ENCODE measurements around the gene PRDM16.

PRDM16 gene

DNA sequence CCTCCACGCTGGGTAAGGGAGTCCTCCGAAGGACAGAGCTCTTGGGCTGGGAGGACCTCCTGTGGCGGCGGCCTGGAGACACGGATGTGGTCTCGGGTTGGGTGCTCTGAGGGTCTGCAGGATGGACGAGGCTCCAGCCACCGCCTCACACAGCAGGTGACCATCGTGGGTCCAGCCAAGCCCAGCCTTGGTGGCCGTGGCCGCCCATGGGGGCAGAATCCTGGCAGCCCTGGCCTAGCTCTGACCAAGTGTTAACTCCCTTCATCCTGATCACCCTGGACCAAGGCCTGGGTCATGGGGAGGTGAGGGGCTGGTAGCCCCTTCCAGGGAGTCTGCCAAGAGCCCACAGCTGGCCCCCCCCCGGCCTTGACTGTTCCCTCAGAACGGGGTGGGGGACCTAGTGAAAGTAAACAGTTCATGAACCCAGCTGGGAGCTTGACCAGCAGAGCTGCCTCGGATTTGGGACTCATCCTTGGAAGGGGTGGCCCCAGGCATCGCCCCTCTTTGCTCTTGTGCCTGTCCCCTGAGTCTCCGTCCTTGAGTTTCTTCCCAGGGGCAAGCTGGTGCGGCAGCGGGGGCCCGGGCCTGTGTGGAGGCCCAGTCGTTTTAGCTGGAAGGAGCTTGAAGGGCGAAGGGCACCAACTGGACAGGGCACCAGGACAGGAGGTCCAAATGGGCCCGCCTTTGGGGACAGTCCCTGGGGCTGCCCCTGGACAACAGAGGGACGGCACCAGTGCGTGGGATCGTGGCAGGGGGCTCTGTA, 403.3 kb downstream of the PRDM16 start:
- Histone ChIP-seq H3K36me3 (ENCODE audit: control insufficient read depth in 2 of 2, insufficient read depth in 1 of 2, low read length in 2 of 2) (peaks cover 0 to 10% of the 10 kb centered on the region in 2 experiments; a peak in 1 of 3 replicates), H3K9me3 (ENCODE audit: control insufficient read depth, insufficient read depth, low read depth, low read length) (no peaks in the 10 kb centered on the region), H3K27ac (ENCODE audit: extremely low read depth, low read depth, low read length) (no peak overlapping the region), H3K4me1 (ENCODE audit: control insufficient read depth, insufficient read depth, low read length) (no peaks in the 10 kb centered on the region), H3K4me3 (ENCODE audit: low read depth, low read length) (no peak overlapping the region)
- ChIA-PET CTCF (interaction anchor here (0.5 to 2.1 kb wide), 10 partner anchors 9 to 888 kb away, joined by 3 to 25 read pairs (median 4); no protein-coding TSS in a partner anchor), POLR2A (interaction anchor here (0.9 to 1.2 kb wide), 2 partner anchors 19 to 205 kb away, joined by 3 to 5 read pairs; no protein-coding TSS in a partner anchor)
- TF ChIP-seq TRIM28 (IDR thresholded peaks at IDR 0.05; ENCODE audit: borderline replicate concordance, low read length) (no peak), ZFP69B (tag by site-specific recombination; IDR thresholded peaks at IDR 0.05) (no peak), GLIS2 (tag by site-specific recombination; IDR thresholded peaks at IDR 0.05) (no peak)
- TF ChIP-seq, protein P1, sequence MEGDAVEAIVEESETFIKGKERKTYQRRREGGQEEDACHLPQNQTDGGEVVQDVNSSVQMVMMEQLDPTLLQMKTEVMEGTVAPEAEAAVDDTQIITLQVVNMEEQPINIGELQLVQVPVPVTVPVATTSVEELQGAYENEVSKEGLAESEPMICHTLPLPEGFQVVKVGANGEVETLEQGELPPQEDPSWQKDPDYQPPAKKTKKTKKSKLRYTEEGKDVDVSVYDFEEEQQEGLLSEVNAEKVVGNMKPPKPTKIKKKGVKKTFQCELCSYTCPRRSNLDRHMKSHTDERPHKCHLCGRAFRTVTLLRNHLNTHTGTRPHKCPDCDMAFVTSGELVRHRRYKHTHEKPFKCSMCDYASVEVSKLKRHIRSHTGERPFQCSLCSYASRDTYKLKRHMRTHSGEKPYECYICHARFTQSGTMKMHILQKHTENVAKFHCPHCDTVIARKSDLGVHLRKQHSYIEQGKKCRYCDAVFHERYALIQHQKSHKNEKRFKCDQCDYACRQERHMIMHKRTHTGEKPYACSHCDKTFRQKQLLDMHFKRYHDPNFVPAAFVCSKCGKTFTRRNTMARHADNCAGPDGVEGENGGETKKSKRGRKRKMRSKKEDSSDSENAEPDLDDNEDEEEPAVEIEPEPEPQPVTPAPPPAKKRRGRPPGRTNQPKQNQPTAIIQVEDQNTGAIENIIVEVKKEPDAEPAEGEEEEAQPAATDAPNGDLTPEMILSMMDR (tag by site-specific recombination; IDR thresholded peaks at IDR 0.05): 0 out of 2 replicates have a peak, but pooled peaks have one; percentile 4

DNA sequence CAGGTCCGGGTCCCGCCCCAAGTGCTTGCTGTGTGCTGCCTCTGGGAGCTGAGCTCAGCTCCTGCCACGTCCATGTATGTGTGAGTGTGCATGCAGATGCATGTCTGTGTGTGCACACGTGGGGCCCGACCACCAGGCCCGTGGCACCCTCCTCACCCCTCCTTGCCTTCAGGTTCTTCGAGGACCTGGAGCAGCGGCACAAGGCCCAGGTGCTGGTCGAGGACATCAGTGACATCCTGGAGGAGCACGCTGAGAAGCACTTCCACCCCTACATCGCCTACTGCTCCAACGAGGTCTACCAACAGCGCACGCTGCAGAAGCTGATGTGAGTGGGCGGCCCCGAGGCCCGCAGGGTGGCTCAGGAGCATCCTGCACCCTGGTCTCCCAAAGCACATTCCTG, 403.9 kb downstream of the PRDM16 start:
- H3K36me3 ChIP-seq (ENCODE audit: control insufficient read depth in 2 of 2, insufficient read depth in 1 of 2, low read length in 2 of 2): peaks cover 0 to 10% of the 10 kb centered on the region in 2 experiments; a peak in 1 of 3 replicates
- no peak overlapping the region for H3K27ac ChIP-seq (ENCODE audit: extremely low read depth, low read depth, low read length)
- ChIA-PET CTCF (interaction anchor here (0.5 to 2.1 kb wide), 6 partner anchors 9 to 327 kb away, joined by 3 to 25 read pairs (median 4); no protein-coding TSS in a partner anchor), POLR2A (no interaction called here)
- H3K4me1 ChIP-seq (ENCODE audit: control insufficient read depth, insufficient read depth, low read length): no peaks in the 10 kb centered on the region
- H3K9me3 ChIP-seq (ENCODE audit: control insufficient read depth, insufficient read depth, low read depth, low read length): no peaks in the 10 kb centered on the region
- no peak overlapping the region for H3K4me3 ChIP-seq (ENCODE audit: low read depth, low read length)
- no peak for TF ChIP-seq ZNF175 (tag by site-specific recombination; IDR thresholded peaks at IDR 0.05)
- no peak for TF ChIP-seq SP3 (tag by site-specific recombination; IDR thresholded peaks at IDR 0.05)
- no peak for TF ChIP-seq ZNF623 (tag by site-specific recombination; IDR thresholded peaks at IDR 0.05)

GRCh38 chr1:3473381-3473844, 404.4 kb downstream of the PRDM16 start:
- CTCF ChIA-PET: interaction anchor here (0.5 to 1.3 kb wide), 3 partner anchors 11 to 327 kb away, joined by 3 to 4 read pairs (median 4); no protein-coding TSS in a partner anchor

GRCh38 chr1:3474016-3474415, 405.0 kb downstream of the PRDM16 start:
- Histone ChIP-seq H3K9me3 (ENCODE audit: control insufficient read depth, insufficient read depth, low read depth, low read length) (no peaks in the 10 kb centered on the region), H3K4me3 (ENCODE audit: low read depth, low read length) (no peak overlapping the region), H3K4me1 (ENCODE audit: control insufficient read depth, insufficient read depth, low read length) (no peaks in the 10 kb centered on the region), H3K27ac (ENCODE audit: extremely low read depth, low read depth, low read length) (no peak overlapping the region), H3K36me3 (ENCODE audit: control insufficient read depth in 2 of 2, insufficient read depth in 1 of 2, low read length in 2 of 2) (peaks cover 0 to 10% of the 10 kb centered on the region in 2 experiments; a peak in 1 of 3 replicates)
- TF ChIP-seq ZNF501 (tag by site-specific recombination; IDR thresholded peaks at IDR 0.05): no peak
- TF ChIP-seq, protein P2, sequence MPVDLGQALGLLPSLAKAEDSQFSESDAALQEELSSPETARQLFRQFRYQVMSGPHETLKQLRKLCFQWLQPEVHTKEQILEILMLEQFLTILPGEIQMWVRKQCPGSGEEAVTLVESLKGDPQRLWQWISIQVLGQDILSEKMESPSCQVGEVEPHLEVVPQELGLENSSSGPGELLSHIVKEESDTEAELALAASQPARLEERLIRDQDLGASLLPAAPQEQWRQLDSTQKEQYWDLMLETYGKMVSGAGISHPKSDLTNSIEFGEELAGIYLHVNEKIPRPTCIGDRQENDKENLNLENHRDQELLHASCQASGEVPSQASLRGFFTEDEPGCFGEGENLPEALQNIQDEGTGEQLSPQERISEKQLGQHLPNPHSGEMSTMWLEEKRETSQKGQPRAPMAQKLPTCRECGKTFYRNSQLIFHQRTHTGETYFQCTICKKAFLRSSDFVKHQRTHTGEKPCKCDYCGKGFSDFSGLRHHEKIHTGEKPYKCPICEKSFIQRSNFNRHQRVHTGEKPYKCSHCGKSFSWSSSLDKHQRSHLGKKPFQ (tag by site-specific recombination; IDR thresholded peaks at IDR 0.05): peak; percentile 82; the same call in 1 of the 2 replicates
- no peak for TF ChIP-seq ZNF184 (tag by site-specific recombination; IDR thresholded peaks at IDR 0.05)
- no peak for TF ChIP-seq GLI2 (tag by site-specific recombination; IDR thresholded peaks at IDR 0.05; ENCODE audit: borderline replicate concordance, low read depth)
- TF ChIP-seq ZSCAN4 (tag by site-specific recombination; IDR thresholded peaks at IDR 0.05): peak; percentile 95
- no peak for TF ChIP-seq ZBTB20 (tag by site-specific recombination; IDR thresholded peaks at IDR 0.05)
- CTCF ChIA-PET: no interaction called here
- POLR2A ChIA-PET: interaction anchor here (0.6 kb wide), 1 partner anchor 29 kb away, joined by 3 read pairs; no protein-coding TSS in a partner anchor

More at GRCh38 chr1:3473381-3473844, 404.4 kb downstream of the PRDM16 start:
- Histone ChIP-seq H3K9me3 (ENCODE audit: control insufficient read depth, insufficient read depth, low read depth, low read length) (no peaks in the 10 kb centered on the region), H3K27ac (ENCODE audit: extremely low read depth, low read depth, low read length) (no peak overlapping the region), H3K4me3 (ENCODE audit: low read depth, low read length) (no peak overlapping the region), H3K36me3 (ENCODE audit: control insufficient read depth in 2 of 2, insufficient read depth in 1 of 2, low read length in 2 of 2) (peaks cover 0 to 10% of the 10 kb centered on the region in 2 experiments; a peak in 1 of 3 replicates), H3K4me1 (ENCODE audit: control insufficient read depth, insufficient read depth, low read length) (no peaks in the 10 kb centered on the region)
- POLR2A ChIA-PET: no interaction called here
- no peak for TF ChIP-seq ZNF239 (tag by site-specific recombination; IDR thresholded peaks at IDR 0.05)
- no peak for TF ChIP-seq ZNF202 (tag by site-specific recombination; IDR thresholded peaks at IDR 0.05; ENCODE audit: borderline replicate concordance)
- TF ChIP-seq ZNF214 (tag by site-specific recombination; IDR thresholded peaks at IDR 0.05; ENCODE audit: borderline replicate concordance): no peak
- TF ChIP-seq ZIC2 (tag by site-specific recombination; IDR thresholded peaks at IDR 0.05): peak; percentile 65
- TF ChIP-seq, protein P3, sequence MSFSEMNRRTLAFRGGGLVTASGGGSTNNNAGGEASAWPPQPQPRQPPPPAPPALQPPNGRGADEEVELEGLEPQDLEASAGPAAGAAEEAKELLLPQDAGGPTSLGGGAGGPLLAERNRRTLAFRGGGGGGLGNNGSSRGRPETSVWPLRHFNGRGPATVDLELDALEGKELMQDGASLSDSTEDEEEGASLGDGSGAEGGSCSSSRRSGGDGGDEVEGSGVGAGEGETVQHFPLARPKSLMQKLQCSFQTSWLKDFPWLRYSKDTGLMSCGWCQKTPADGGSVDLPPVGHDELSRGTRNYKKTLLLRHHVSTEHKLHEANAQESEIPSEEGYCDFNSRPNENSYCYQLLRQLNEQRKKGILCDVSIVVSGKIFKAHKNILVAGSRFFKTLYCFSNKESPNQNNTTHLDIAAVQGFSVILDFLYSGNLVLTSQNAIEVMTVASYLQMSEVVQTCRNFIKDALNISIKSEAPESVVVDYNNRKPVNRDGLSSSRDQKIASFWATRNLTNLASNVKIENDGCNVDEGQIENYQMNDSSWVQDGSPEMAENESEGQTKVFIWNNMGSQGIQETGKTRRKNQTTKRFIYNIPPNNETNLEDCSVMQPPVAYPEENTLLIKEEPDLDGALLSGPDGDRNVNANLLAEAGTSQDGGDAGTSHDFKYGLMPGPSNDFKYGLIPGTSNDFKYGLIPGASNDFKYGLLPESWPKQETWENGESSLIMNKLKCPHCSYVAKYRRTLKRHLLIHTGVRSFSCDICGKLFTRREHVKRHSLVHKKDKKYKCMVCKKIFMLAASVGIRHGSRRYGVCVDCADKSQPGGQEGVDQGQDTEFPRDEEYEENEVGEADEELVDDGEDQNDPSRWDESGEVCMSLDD (tag by site-specific recombination; IDR thresholded peaks at IDR 0.05): no peak
- TF ChIP-seq ZNF341 (tag by site-specific recombination; IDR thresholded peaks at IDR 0.05; ENCODE audit: low read depth): 0 out of 2 replicates have a peak, but pooled peaks have one; percentile 16
- TF ChIP-seq SP7 (tag by site-specific recombination; IDR thresholded peaks at IDR 0.05): no peak
- peak; percentile 68 for TF ChIP-seq GLIS1 (tag by site-specific recombination; IDR thresholded peaks at IDR 0.05)
